Stimulated activated CD4-positive, alpha-beta T cell treated with anti-CD3 and anti-CD28 coated beads, Interleukin-12 subunit alpha, Interleukin-12 subunit beta, amount 100 ng/mL, for 24 hours (primary cell): ENCODE measurements around the gene BEAN1.
"Not testable (repeated sequence)": the region's sequence is repeated elsewhere in the genome, so short reads cannot be mapped to it uniquely, and the experiment has no call there.

Experiments used
- DNase-seq, 2 experiments: peaks; one replicate each; pipeline ENCODE4 v3.0.0-alpha.2; 2020; ENCODE audit warnings: low read depth in 2 of 2

The BEAN1 gene

GRCh38 chr16:66508914-66509496 lies 81.9 kb downstream of the BEAN1 start:
- no peak for DNase-seq

DNA sequence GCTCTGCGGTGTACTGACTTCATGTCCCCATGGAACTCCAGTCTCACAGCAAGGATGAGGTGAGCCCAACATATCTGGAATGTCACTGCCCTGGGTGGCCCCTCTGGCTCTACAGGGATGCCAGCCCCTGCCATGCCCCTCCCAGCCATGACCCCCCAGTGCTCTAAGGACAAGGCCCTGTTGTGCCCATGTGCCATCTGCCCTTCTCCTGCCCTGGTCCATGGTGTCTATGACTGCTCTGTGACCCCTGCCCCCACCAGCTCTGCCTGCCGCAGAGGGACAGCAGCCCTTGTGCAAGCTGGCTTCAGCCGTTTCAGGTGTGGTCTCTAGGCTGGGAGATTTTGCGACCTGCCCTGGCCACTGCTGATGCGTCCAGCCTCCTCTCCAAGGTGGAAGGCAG lies 82.5 kb downstream of the BEAN1 start:
- DNase-seq = no peak

DNA sequence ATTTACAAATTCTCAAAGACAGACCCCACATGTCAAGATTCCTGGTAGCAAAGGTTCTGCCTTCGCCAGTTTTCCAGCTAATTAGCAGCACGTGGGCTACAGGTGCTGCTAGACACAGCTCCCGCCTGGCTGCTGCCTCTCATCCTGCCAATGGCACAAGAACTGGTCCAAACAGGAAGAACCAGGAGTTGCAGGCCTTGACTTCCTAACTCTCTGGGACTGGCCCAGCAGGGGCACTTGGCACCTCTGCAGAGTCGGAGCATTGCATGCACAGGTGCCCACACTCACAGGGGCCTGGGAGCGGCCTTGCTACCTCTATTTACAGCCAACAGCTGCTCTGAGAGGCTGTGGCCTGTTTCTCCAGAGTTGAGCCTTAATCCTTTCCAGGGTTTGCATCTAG lies 83.2 kb downstream of the BEAN1 start:
- DNase-seq = no peak

- DNase-seq = no peak
Observed at GRCh38 chr16:66510711-66511601, 83.9 kb downstream of the BEAN1 start.

DNA sequence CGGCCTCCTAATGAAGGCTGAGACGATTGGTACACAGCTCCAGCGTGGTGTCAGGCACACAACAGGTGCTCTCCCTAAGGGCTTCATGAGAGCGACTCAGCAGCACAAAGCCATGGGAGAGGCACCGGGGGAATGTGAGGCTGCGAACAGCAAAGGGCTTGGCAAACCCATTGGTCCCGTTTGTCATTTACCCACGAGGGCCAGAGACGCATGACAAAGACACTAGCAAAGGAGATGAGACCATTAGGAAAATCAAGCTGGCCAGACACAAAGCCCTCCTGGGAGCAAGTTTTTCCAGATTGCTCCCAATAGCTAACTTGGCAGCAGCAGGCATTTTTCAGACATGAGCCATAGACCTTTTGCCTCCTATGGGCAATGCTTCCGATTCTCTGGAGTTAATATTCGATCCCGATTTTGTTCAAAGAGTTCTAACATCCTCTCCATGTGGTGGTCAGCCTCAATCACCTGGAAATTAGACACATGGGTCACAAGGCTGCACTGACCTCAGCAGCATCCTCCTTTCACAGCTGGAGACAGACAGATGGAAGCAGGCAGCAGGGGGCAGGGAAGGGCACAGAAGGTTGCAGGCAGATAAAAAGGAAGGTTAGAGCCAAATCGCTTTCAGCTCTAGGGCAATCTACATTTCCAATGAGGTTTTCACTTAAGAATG lies 84.6 kb downstream of the BEAN1 start:
- no peak for DNase-seq

DNA sequence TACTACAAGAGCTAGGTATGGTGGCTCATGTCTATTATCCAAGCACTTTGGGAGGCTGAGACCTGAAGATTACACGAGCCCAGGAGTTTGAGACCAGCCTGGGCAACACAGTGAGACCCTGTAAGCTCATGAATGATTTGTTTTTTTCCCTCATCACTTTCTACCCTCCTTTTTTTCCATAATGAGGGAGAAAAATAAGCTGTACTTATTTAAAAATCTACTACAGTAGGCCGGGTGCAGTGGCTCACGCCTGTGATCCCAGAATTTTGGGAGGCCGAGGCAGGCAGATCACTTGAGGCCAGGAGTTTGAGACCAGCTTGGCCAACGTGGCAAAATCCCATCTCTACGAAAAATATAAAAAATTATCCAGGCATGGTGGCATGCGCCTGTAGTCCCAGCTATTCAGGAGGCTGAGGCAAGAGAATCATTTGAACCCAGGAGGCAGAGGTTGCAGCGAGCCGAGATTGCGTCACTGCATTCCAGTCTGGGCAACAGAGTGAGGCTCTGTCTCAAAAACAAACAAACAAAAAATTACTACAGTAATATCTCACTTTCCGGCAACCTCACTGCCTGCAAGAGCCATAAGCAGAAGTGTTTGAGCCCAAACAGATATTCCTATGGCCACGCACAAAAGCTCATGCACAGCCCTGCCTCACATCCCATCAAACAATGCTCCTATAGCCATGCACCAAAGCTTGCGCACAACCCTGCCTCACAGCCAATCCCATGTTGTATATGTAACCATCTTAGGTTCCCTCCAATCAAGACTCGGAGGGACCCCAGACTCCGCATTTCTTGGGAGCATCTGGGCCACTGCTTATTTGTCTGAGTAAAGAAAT lies 85.4 kb downstream of the BEAN1 start:
- DNase-seq = no peak

GRCh38 chr16:66513111-66513723 lies 86.1 kb downstream of the BEAN1 start:
- DNase-seq = no peak

- not testable (repeated sequence) for DNase-seq
Observed at GRCh38 chr16:66514391-66514790, 87.3 kb downstream of the BEAN1 start.

DNA sequence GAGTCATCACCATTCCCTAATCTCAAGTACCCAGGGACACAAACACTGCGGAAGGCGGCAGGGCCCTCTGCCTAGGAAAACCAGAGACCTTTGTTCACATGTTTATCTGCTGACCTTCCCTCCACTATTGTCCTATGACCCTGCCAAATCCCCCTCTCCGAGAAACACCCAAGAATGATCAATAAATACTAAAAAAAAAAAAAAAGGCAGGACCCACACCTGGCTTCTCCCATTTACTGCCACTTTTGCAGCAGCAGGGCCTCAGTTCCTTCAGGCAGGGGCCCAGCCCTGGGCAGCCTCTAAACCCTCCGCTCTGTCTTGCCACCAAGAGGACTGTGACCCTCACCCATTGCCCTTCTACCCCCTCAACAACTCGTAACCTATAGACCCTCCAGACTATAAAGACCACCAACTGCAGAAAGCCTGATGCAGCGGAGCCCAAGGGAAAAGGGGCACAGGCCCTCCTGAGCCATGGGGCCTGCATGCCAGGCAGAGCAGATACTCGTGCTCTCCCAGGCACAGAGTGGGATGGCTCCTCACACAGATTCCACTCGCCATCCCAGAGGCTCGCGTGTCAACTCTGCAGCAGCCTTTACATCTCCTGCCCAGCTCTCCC lies 88.0 kb downstream of the BEAN1 start:
- DNase-seq = not testable (repeated sequence)

- no peak for DNase-seq
Observed at GRCh38 chr16:66515596-66516508, 88.8 kb downstream of the BEAN1 start.

GRCh38 chr16:66516509-66516807 lies 89.4 kb downstream of the BEAN1 start:
- no peak for DNase-seq

- DNase-seq = peak; percentile 46 to 77
Observed at GRCh38 chr16:66516808-66517585, 89.9 kb downstream of the BEAN1 start.

GRCh38 chr16:66517586-66518263 lies 90.6 kb downstream of the BEAN1 start:
- no peak for DNase-seq

DNA sequence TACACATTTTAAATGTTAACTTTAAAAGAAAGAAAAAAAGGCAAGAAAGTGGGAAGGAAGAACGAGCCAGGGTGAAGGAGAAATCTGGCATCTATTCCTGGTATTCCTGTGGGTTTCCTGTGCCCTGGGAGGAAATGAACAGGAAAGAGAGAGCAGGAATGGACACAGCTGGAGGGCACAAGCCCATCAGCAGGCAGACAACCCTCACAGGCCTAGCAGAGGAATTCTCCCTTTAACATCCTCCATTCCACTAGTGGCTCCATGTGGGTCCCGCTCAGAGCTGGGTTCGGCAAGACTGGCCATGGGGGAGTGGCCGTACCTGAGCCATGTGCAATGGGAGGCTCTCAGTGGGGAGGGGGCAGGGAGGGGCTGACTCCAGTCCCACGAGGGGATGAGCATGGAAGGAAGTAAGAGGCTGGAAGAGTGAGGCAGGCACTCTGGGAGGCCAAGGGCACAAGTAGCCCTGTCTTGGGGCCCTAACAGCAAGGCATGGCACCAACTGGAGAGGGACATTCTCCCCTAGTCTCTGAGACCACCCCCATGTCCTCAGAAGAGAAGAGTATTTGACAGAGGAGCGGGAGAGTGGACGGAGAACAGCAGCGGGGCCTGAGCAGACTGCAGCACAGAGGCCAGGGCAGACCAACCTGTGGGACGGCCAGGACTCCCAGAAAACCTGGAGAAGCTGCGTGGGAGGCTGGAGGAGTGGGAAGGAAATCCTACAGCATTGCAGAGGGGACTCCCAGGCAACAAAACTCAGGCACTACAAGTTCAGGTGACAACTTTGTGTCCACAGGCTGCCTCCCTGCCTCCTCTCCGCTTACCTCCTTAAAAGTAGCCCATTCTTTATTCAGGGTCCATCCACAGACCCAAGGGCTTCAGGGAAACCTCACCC lies 92.6 kb downstream of the BEAN1 start:
- no peak for DNase-seq

GRCh38 chr16:66520406-66521170 lies 93.5 kb downstream of the BEAN1 start:
- no peak for DNase-seq

GRCh38 chr16:66521252-66521713 lies 94.2 kb downstream of the BEAN1 start:
- DNase-seq = no peak
